Mucosa of gallbladder (tissue), 1 donor: ENCODE results near the gene TBCE. TPM values are rescaled to one million over a fixed set of nuclear protein-coding genes. Genes with fewer than 3 reads are reported as not detected.

ENCODE experiments used
- DNase-seq: peaks from one replicate; pipeline ENCODE4 v3.0.0-alpha.2; 2020; ENCODE audit warnings: low spot score
- total RNA-seq: library from RNA; stranded (reverse); gene quantifications from one replicate; pipeline ENCODE4 v1.2.1, GENCODE V29; 2021
- donor health status: DM: no; HTN: no; CAD: no.

Gene TBCE
- 21.4 TPM for total RNA-seq

GRCh38 chr1:235367000-235367908, at the start of gene TBCE:
TBCE (plus strand) TSS chr1:235367427; CDS start chr1:235380050, 12,623 bp downstream.
- peak; percentile 95 for DNase-seq

DNA sequence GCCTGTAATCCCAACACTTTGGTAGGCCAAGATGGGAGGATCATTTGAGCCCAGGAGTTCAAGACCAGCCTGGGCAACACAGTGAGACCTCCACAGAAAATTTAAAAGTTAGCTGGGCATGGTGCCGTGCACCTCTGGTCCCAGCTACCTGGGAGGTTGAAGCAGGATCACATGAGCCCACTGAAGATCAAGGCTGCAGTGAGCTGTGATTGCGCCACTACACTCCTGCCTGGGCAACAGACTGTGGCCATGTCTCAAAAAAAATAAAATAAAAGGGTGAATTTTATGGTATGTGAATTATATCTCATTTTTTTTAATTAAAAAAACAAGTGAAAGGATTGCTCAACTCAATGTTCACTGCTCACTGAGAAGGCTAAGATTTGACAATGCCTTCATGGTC, 48.0 kb upstream of the TBCE start:
- DNase-seq = no peak

DNA sequence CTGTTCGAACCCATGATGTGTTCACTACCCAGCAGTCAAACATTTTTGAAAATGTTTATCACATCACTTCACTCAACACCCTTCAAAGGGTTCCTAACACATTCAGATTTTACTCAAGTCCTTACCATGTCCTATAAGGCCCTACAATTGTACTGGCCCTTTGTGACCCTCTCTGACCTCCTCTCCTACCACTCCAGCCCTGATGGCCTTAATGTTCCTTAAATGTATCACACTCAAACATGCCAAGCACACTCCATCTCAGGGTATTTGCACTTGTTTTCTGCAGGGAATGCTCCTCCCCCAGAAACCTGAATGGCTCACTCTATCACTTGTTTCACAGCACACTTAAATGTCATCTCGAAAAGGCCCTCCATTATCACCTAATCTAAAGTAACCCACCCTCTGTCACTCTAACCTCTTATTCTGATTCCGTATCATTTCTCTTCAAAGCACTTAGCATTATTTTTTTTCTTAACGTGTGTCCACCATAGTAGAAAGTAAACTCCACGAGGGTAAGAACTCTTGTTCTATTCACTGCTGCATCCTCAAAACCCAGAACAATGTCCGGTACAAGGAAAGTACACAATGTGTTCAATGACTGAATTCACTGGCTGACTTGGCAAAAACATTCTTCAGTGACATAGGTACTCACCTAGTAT, 46.6 kb upstream of the TBCE start:
- no peak for DNase-seq

GRCh38 chr1:235324296-235324695, 42.9 kb upstream of the TBCE start:
- DNase-seq = no peak

- no peak for DNase-seq
Measured at GRCh38 chr1:235325139-235325538, 42.1 kb upstream of the TBCE start.

- no peak for DNase-seq
Measured at GRCh38 chr1:235325854-235326253, 41.4 kb upstream of the TBCE start.

GRCh38 chr1:235326719-235327558, 40.3 kb upstream of the TBCE start:
- DNase-seq = peak; percentile 16

- DNase-seq = no peak
Measured at GRCh38 chr1:235327559-235328270, 39.5 kb upstream of the TBCE start, which contains the start of gene ARID4B. ARID4B (minus strand) TSS chr1:235328179; CDS start chr1:235326919, 1,260 bp downstream.

DNA sequence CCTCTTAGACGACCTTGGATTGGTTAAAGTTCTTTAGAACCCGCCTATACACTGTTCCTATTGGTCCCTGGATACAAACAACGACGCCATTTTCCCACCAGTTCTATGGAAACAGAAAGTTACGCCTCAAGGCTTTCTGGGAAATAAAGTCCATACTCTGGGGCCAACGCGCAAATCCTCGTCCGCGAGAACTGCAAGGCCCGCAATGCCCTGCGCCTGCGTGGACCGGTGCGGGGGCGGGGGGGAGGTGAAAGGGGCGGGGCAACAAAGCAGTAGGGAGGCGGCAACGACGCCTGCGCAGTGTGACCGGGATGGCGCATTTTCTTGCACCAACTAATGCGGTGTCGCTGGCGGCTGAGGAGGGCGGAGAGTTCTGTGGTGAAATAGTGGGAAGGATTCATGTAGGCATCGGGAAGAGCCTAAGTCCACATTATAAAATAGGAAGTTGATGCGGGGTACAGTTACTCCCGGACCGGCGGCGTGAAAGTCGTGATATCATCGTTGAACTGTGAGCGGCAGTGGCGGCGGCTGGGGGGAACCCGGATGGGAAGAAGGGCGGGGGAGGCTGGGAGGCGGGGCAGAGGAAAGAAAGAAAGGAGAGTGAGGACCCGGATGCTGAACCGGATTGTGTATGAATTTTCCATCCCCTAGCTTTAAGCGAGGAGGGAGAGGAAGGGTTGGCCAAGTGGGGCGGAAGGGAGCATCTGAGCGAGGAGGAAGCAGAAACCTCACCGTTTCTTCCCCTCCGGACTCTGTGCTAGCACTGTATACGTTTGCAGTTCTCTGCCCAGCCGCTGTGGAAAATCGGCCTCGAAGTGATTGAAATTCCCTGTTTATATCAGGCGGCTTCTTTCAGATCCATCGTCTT, 38.7 kb upstream of the TBCE start, which contains the start of gene GGPS1:
GGPS1 (plus strand) TSS at position 300 of the 868 bp plus-strand sequence. CDS start 6,695 bp downstream, outside the sequence.
- peak; percentile 98 for DNase-seq

DNA sequence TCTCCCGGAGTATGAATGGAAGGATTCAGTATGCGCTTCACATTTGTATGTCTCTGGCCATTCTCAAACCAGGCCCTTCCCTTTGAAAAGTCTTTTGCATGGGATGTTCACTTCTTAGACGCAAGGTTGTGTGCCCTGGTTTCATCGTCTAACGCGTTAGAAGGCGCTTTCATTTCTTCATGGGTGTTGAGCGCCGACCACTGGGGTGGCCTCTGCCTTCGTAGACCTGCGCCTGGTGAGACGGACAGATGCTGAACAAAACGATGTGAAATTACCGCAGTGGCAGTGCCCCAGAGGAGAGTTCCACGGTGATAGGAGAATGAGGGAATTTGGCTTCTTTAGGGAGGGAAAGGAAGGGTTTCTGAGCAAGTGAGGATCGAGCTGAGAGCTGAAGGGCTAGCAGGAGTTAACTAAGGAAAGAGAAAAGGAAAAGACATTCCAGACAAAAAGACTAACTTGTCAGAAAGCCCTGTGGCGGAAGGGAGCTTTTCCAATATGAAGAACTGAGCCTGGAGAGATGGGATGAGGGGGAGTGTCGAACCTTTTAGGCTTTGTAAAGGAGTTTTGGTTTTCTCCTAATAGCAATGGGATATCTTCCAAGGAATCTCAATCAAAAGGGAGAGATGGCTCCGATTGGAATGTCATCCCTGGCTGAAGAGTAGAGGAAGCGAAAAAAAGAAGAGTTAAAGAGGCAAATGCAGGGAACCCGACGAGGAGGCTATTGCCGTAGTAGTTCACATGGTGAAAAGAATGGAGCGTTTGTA, 37.9 kb upstream of the TBCE start:
- DNase-seq = peak; percentile 32

GRCh38 chr1:235330918-235331285, 36.3 kb upstream of the TBCE start:
- DNase-seq = no peak

DNA sequence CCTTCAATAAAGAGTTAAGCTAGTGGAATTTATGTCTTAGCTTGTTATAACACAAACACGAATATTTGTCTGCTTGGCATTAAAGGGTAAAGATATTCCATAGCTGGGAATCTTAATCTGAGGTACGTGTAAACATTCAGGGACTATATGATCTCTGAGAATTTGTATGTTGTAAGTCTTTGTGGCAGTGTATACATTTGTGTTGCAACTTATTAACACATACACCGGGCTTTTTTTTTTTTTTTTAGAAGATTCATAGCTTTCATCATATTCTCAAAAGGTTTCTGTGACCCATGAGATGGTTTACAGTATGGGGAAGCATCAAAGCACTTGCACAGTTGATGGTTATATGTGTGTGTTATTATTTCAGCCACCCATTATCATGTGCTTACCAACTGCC, 35.8 kb upstream of the TBCE start:
- no peak for DNase-seq

DNA sequence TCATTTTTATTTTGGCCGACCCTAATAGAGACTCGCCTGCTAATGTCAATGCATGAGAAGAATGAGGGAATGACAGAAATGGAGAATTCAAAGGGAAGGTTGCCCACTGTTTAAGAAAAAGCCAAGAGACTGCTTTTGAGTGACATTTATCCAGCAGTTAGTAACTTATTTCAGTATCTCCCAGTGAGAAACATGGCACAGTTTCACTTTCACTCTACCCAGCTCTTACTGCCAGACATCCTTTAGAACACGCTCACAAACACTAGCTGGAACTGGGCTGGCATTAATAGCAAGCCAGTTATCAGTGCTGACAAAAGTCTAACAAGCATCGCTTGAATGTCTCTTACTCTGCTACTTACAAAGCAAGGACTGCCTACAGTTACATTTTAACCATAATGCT, 30.3 kb upstream of the TBCE start:
- no peak for DNase-seq

DNA sequence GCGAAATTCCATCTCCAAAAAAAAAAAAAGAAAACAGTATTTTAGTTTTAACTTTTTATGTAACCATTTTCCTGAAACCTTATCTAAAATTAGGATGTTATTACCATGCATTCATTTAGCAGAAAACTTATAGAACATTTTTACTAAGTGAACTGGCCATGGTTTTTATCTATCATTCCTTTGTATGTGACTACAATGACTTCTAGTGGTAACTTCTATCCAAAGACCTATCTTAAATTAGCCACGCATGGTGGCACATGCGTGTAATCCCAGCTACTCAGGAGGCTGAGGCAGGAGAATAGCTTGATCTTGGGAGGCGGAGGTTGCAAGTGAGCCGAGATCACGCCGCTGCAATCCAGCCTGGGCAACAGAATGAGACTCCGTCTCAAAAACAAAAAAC, 27.5 kb upstream of the TBCE start:
- DNase-seq = no peak

GRCh38 chr1:235341334-235341733, 25.9 kb upstream of the TBCE start:
- no peak for DNase-seq

DNA sequence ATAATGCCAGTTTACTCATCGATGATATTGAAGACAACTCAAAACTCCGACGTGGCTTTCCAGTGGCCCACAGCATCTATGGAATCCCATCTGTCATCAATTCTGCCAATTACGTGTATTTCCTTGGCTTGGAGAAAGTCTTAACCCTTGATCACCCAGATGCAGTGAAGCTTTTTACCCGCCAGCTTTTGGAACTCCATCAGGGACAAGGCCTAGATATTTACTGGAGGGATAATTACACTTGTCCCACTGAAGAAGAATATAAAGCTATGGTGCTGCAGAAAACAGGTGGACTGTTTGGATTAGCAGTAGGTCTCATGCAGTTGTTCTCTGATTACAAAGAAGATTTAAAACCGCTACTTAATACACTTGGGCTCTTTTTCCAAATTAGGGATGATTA, 25.2 kb upstream of the TBCE start:
- no peak for DNase-seq

DNA sequence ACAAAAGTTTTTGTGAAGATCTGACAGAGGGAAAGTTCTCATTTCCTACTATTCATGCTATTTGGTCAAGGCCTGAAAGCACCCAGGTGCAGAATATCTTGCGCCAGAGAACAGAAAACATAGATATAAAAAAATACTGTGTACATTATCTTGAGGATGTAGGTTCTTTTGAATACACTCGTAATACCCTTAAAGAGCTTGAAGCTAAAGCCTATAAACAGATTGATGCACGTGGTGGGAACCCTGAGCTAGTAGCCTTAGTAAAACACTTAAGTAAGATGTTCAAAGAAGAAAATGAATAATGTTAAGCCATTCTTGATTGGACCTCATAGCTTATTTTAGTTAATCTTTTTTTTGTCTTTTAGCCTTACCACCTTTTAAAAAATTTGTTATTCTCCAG, 24.8 kb upstream of the TBCE start:
- DNase-seq = no peak

- DNase-seq = no peak
Measured at GRCh38 chr1:235343726-235344125, 23.5 kb upstream of the TBCE start.

GRCh38 chr1:235351441-235351840, 15.8 kb upstream of the TBCE start:
- DNase-seq = no peak

DNA sequence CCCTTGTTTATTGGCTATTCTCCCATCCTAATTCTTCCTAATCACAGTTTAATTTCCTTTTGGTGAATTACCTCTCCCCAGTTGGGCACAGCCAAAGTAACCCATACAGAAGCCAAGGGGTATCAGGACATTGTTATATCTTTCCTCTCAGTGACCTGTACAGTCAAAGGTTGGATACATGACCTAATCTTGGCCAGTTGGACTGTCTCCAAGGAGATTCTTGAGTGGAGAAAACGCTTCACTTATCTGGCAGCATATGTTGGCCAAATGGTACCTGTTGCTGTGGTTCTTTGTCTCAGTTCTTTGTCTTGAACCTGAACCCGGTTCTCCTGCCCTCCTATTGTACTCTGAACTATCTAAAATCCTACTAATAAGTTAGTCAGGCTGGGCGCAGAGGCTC, 15.3 kb upstream of the TBCE start:
- DNase-seq = no peak
